Neural cell (in vitro differentiated cells): Measurements from ENCODE around the gene RIMS4. TPM values are rescaled to one million over a fixed set of nuclear protein-coding genes. Genes with fewer than 3 reads are reported as not detected.

Source experiments
- H2AFZ ChIP-seq: fragments of 200-600, 300-800 bp; sonication (generic), shearing (Covaris generic); 2 replicates; pipeline ENCODE4 v1.6.0; 2014; ENCODE audit warnings: low read depth, mild to moderate bottlenecking, antibody characterized with exemption, low read length, moderate library complexity
- H3F3A ChIP-seq: fragments of 200-600 bp; shearing (Covaris generic); 2 replicates; pipeline ENCODE4 v1.6.1; 2016; ENCODE audit warnings: mild to moderate bottlenecking, moderate library complexity, mixed read lengths, antibody characterized with exemption, low read length; ENCODE audit not compliant: insufficient read depth, poor library complexity, severe bottlenecking
- H3K27ac ChIP-seq: fragments of 200-600, 300-800 bp; sonication (generic), shearing (Covaris generic); 2 replicates; pipeline ENCODE4 v1.5.1; 2014; ENCODE audit warnings: mild to moderate bottlenecking, low read length, moderate library complexity
- H3K27me3 ChIP-seq: fragments of 300-800, 200-600 bp; sonication (generic), shearing (Covaris generic); 2 replicates; pipeline ENCODE4 v1.6.0; 2014; ENCODE audit warnings: mild to moderate bottlenecking, low read depth, low read length, moderate library complexity; ENCODE audit not compliant: insufficient read depth
- H3K36me3 ChIP-seq: fragments of 300-800, 200-600 bp; sonication (generic), shearing (Covaris generic); 2 replicates; pipeline ENCODE4 v1.5.1; 2014; ENCODE audit warnings: mild to moderate bottlenecking, antibody characterized with exemption, low read length, moderate library complexity; ENCODE audit not compliant: insufficient read depth
- H3K4me2 ChIP-seq: fragments of 300-800, 200-600 bp; sonication (generic), shearing (Covaris generic); 2 replicates; pipeline ENCODE4 v1.6.0; 2014; ENCODE audit warnings: mild to moderate bottlenecking, low read length
- H3K4me3 ChIP-seq: fragments of 300-800, 200-600 bp; sonication (generic), shearing (Covaris generic); 2 replicates; pipeline ENCODE4 v1.5.1; 2014; ENCODE audit warnings: mild to moderate bottlenecking, low read length, moderate library complexity
- H3K79me2 ChIP-seq: fragments of 200-600 bp; shearing (Covaris generic); replicated peaks from 2 replicates; pipeline ENCODE4 v1.6.0; 2014; ENCODE audit warnings: mild to moderate bottlenecking, low read length, moderate library complexity; ENCODE audit not compliant: insufficient read depth
- H3K9ac ChIP-seq: fragments of 300-800, 200-600 bp; sonication (generic), shearing (Covaris generic); 2 replicates; pipeline ENCODE4 v1.6.1; 2016; ENCODE audit warnings: mild to moderate bottlenecking, low read length, mixed read lengths
- H3K9me2 ChIP-seq: fragments of 200-600 bp; shearing (Covaris generic); 2 replicates; pipeline ENCODE4 v1.6.1; 2016; ENCODE audit warnings: mild to moderate bottlenecking, low read length, mixed read lengths; ENCODE audit not compliant: insufficient read depth
- H3K9me3 ChIP-seq: fragments of 200-600, 300-800 bp; sonication (generic), shearing (Covaris generic); 2 replicates; pipeline ENCODE4 v1.6.1; 2016; ENCODE audit warnings: mild to moderate bottlenecking, mixed run types, low read length, moderate library complexity, mixed read lengths
- H4K20me1 ChIP-seq: fragments of 200-600 bp; shearing (Covaris generic); 2 replicates; pipeline ENCODE4 v1.6.1; 2016; ENCODE audit warnings: mild to moderate bottlenecking, mixed run types; ENCODE audit not compliant: insufficient read depth
- CTCF ChIP-seq: fragments of 450-650 bp; IDR thresholded peaks from 2 replicates; pipeline ENCODE4 v1.5.1; 2014; ENCODE audit warnings: antibody characterized with exemption, mild to moderate bottlenecking, moderate library complexity; ENCODE audit not compliant: poor library complexity, severe bottlenecking
- EP300 ChIP-seq: fragments of 450-650 bp; conservative IDR thresholded peaks from 2 replicates; pipeline ENCODE4 v1.6.1; 2014; ENCODE audit warnings: antibody characterized with exemption, mild to moderate bottlenecking, moderate library complexity; ENCODE audit not compliant: poor library complexity, severe bottlenecking
- EZH2 ChIP-seq: fragments of 200-600, 300-800 bp; shearing (Covaris generic), sonication (generic); IDR thresholded peaks from 2 replicates; pipeline ENCODE4 v1.6.1; 2014; ENCODE audit warnings: antibody characterized with exemption, low read length, borderline replicate concordance, mild to moderate bottlenecking; ENCODE audit not compliant: insufficient read depth, poor library complexity, severe bottlenecking
- MXI1 ChIP-seq: fragments of 450-650 bp; conservative IDR thresholded peaks from 2 replicates; pipeline ENCODE4 v1.6.1; 2014; ENCODE audit warnings: antibody characterized with exemption, mild to moderate bottlenecking; ENCODE audit not compliant: poor library complexity, severe bottlenecking
- POLR2AphosphoS5 ChIP-seq: IDR thresholded peaks from 2 replicates; pipeline ENCODE4 v1.6.1; 2012
- REST ChIP-seq: IDR thresholded peaks from 2 replicates; pipeline ENCODE4 v1.6.1; 2012; ENCODE audit warnings: borderline replicate concordance
- TAF1 ChIP-seq: IDR thresholded peaks from 2 replicates; pipeline ENCODE4 v1.6.1; 2012; ENCODE audit warnings: low read depth
- polyA plus RNA-seq: library from polyadenylated mRNA; depleted of rRNA; stranded (reverse); fragments of >200 nt; gene quantifications from 2 replicates; pipeline ENCODE4 v1.2.3, GENCODE V29; 2014

RIMS4 gene
- polyA plus RNA-seq, 1 donor from 2014 or later: 40.6 TPM

- no peak for TF ChIP-seq TAF1
- no peaks in the 10 kb centered on the region for H3K27me3 ChIP-seq
These were observed 79.9 kb downstream of the RIMS4 start for GRCh38 chr20:44730441-44730840.

GRCh38 chr20:44728801-44729443 is 81.4 kb downstream of the RIMS4 start:
- H3K4me2 ChIP-seq: no peak overlapping the region
- no peaks in the 10 kb centered on the region for H3K9me3 ChIP-seq
- TF ChIP-seq REST: no peak
- H3K79me2 ChIP-seq: no peaks in the 10 kb centered on the region
- no peak overlapping the region for H2AFZ ChIP-seq
- no peaks in the 10 kb centered on the region for H4K20me1 ChIP-seq
- no peaks in the 10 kb centered on the region for H3K36me3 ChIP-seq
- no peaks in the 10 kb centered on the region for H3F3A ChIP-seq
- no peaks in the 10 kb centered on the region for H3K27me3 ChIP-seq
- H3K9ac ChIP-seq: no peak overlapping the region
- no peak overlapping the region for H3K4me3 ChIP-seq
- H3K9me2 ChIP-seq: no peaks in the 10 kb centered on the region
- no peak overlapping the region for H3K27ac ChIP-seq

More at GRCh38 chr20:44730441-44730840, 79.9 kb downstream of the RIMS4 start:
- H3K9me3 ChIP-seq: no peaks in the 10 kb centered on the region
- no peak overlapping the region for H3K27ac ChIP-seq
- H3K4me2 ChIP-seq: no peak overlapping the region
- no peak overlapping the region for H2AFZ ChIP-seq
- H3K79me2 ChIP-seq: no peaks in the 10 kb centered on the region
- H3K4me3 ChIP-seq: no peak overlapping the region
- H3K36me3 ChIP-seq: no peaks in the 10 kb centered on the region
- H3F3A ChIP-seq: no peaks in the 10 kb centered on the region
- no peaks in the 10 kb centered on the region for H4K20me1 ChIP-seq
- no peaks in the 10 kb centered on the region for H3K9me2 ChIP-seq
- no peak overlapping the region for H3K9ac ChIP-seq

GRCh38 chr20:44727651-44728050 is 82.7 kb downstream of the RIMS4 start:
- no peaks in the 10 kb centered on the region for H3F3A ChIP-seq
- no peaks in the 10 kb centered on the region for H4K20me1 ChIP-seq
- H2AFZ ChIP-seq: no peak overlapping the region
- no peaks in the 10 kb centered on the region for H3K9me2 ChIP-seq
- no peaks in the 10 kb centered on the region for H3K27me3 ChIP-seq
- H3K27ac ChIP-seq: no peak overlapping the region
- H3K4me3 ChIP-seq: no peak overlapping the region
- TF ChIP-seq CTCF (no peak), EZH2 (no peak), MXI1 (no peak), EP300 (no peak), POLR2AphosphoS5 (no peak)
- H3K9me3 ChIP-seq: no peaks in the 10 kb centered on the region
- H3K4me2 ChIP-seq: no peak overlapping the region
- no peaks in the 10 kb centered on the region for H3K36me3 ChIP-seq
- H3K79me2 ChIP-seq: no peaks in the 10 kb centered on the region
- no peak overlapping the region for H3K9ac ChIP-seq
